ENCODE data around the gene OGG1.
"Not testable (repeated sequence)": the region's sequence is repeated elsewhere in the genome, so short reads cannot be mapped to it uniquely, and the experiment has no call there.

The OGG1 gene

GRCh38 chr3:9762871-9763270 lies 13.1 kb downstream of the OGG1 start:
- DNase-seq (ENCODE audit: low read depth, low spot score) = no peak

GRCh38 chr3:9765865-9766264 lies 16.1 kb downstream of the OGG1 start:
- DNase-seq (ENCODE audit: low read depth, low spot score) = peak; percentile 52

- DNase-seq (ENCODE audit: low read depth, low spot score) = no peak
Observed at GRCh38 chr3:9767418-9767817, 17.7 kb downstream of the OGG1 start.

DNA sequence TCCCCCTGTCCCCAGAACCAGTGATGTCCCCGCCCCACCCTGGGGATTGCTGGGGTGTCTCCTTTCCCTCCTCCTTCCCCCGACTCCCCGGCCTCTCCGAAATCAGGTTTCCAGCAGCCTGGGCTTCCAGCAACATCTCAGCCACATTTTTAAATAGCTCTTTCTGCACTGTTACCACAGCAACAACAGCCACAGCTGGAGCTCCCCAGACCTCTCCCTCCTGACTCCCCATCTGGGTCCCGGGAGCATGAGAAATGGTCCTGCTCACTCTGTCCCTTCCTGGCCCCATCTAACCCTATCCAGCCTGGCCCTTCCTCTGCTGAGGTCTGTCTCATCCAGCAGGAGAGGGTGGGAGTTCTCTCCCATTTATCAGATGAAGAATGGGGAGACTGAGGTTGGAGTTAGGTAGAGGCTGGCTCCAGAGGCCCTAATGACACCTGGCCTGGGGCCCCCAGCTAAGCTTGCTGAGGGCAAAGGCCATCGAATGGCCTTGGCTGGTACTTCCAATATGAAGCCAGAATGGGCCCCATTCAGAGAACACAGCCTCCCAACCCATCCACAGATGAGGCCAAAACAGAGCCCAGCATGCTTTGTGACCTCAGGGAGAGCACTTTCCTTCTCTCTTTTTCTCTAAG lies 18.5 kb downstream of the OGG1 start:
- no peak for DNase-seq (ENCODE audit: low read depth, low spot score)

DNA sequence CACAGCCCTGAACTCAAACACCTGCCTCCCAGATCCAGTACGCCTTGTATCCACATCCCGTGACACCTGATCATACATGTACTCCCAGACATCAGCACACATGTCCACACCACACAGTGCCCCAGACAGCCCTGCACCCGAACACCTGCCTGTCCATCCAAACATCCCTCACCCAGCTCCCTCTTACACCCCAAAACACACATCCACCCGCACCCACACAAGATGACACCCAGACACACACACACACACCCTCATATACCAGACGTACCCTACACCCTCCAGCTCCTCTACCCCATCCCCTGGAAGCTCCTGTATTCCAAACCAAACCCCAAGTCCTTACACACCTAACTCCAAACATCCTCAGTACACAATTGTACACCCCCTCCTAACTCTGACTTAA lies 19.3 kb downstream of the OGG1 start:
- no peak for DNase-seq (ENCODE audit: low read depth, low spot score)

GRCh38 chr3:9769426-9770275 lies 19.9 kb downstream of the OGG1 start, which contains the start of gene CAMK1:
TSS of gene CAMK1 (minus strand) at chr3:9769947. CDS start at chr3:9767749, 2,198 bp downstream.
- peak; percentile 73 for DNase-seq (ENCODE audit: low read depth, low spot score)

DNA sequence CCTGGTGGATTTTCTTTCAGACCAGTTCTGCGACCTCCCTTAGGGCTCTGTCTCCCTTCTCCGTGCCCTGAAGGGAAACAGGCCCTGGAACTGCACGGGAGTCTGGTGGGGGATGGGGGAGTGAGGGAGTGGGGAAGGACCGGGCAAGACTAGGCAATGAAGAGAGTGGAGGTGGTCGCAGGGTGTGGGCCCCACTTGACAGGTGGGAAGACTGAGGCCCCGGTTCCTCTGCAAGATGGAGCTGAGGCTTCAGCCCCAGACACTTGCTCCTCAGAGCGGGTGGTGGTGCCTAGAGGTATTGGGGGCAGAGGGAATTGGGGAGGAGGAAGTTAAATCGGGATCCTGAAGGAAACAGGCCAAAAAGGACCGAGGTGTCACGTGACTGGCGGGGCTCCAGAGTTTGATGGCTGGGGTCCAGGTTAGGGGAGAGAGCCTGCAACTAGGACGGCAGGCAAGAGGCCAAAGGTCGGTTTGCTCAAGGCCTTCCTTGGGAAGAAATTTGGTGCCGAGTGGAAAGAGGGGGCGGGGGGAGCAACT lies 20.6 kb downstream of the OGG1 start:
- no peak for DNase-seq (ENCODE audit: low read depth, low spot score)

- DNase-seq (ENCODE audit: low read depth, low spot score) = not testable (repeated sequence)
Observed at GRCh38 chr3:9771007-9771406, 21.3 kb downstream of the OGG1 start.

GRCh38 chr3:9776896-9777693 lies 27.3 kb downstream of the OGG1 start:
- no peak for DNase-seq (ENCODE audit: low read depth, low spot score)

DNA sequence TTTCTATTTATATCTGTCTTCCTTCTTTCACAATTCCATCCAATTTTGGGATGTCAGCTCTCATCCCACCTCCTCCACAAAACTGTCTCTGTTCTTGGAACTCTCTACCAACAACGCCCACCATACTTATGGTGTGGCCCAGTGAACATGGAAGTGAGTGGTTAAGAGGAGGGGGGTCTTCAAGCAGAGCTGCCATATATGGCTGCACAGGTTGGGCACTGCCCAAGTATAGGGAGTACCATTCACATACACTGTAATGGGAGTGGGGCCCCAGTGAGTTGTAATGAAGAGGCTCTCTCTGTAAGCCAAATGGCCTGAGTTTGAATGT lies 27.9 kb downstream of the OGG1 start:
- DNase-seq (ENCODE audit: low read depth, low spot score) = no peak

DNA sequence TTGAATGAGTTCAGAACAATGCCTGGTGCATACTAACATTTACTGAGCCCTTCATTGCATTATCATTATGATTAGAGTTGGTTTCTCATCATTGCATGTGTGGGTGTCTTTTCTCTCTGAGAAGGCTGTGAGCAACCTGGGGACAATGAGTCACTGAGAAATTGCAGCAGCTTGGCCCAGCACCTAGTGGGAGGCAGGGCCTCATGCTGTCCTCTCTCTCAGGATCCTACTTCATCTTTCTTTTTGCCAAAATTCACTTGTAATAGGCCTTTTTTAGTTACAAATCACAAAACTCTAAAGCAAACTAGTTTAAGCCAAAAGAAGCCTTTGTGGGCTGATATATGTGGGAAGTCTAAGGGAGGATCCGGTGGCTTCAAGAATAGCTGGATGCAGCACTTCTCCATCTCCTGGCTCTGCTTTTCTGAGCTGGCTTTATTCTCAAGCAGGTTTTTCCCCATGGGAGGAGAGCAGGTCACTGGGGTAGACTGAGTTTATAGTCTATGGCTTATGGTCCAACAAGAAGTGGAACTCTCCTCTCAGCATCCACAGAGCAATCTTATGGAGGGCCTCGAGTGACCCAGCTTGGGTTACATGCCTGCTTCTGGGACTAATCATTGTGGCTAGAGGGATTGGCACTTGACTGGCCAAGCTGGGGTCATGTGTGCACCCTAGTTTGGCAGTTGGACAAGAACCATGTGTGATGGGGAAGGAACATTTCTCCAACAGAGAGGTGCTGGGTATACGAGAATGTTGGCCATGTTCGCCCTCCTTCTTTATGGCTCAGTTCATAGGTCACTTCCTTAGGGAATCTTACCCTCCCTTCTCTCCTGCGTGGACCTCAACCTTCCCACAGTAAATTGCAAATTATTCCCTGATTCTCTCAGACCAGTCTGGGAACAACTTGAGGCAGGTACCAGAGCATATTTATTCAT lies 28.7 kb downstream of the OGG1 start:
- DNase-seq (ENCODE audit: low read depth, low spot score) = no peak

- no peak for DNase-seq (ENCODE audit: low read depth, low spot score)
Observed at GRCh38 chr3:9779075-9779593, 29.4 kb downstream of the OGG1 start.

- no peak for DNase-seq (ENCODE audit: low read depth, low spot score)
Observed at GRCh38 chr3:9779721-9780457, 30.1 kb downstream of the OGG1 start.

- DNase-seq (ENCODE audit: low read depth, low spot score) = no peak
Observed at GRCh38 chr3:9780458-9780812, 30.7 kb downstream of the OGG1 start.

DNA sequence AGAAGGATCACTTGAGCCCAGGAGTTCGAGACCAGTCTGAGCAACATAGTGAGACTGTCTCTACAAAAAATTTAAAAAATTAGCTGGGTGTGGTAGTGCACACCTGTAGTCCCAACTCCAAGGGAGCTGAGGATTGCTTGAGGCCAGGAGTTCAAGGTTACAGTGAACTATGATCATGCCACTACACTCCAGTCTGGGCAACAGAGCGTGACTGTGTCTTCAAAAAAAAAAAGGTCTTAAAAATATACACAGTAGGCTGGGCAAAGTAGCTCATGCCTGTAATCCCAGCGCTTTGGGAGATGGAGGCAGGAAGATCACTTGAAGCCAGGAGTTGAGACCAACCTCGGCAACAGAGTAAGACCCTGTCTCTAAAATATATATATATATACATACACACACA lies 31.2 kb downstream of the OGG1 start:
- no peak for DNase-seq (ENCODE audit: low read depth, low spot score)

DNA sequence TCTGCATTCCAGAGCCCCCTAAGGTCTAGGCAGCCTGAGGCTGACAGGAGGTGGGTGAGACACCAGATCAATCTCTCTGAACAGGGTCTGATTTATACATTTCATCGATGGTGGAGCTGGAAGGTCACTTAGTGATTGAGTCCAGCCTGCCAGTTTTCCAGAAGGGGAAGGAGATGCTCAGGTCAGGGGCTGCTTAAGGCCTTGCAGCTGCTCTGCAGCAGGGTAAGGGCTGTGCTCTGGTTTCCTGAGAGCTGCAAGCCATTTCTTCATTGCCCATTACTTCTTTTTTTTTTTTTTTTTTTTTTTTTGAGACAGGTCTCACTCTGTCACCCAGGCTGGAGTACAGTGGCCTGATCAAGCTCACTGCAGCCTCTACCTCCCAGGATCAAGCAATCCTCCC lies 31.8 kb downstream of the OGG1 start:
- DNase-seq (ENCODE audit: low read depth, low spot score) = no peak

DNA sequence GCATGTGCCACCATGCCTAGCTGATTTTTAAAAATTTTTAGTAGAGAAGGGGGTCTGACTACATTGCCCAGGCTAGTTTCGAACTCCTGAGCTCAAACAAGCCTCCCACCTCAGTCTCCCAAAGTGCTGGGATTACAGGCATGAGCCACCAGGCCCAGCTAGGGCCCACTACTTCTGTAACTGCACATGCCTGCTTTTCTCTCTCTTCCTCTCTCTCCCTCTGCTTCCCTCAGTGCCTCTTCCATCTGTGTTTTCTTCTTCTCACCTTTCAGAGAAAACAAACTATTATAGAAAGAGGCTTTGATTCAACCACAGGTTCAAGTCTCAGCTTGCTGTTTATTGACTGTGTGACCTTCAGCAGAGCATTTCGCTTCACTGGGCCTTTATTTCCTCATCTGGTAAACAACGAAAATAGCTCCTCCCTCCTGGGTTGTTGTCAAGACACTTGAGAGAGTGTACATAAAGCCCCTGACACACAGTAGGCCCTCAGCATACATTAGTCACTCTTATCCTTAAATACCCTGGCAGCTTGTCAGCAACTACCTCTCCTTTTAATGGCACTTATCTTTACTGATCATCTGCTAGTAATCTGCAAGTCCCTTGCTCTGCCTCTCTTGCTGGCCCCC lies 32.3 kb downstream of the OGG1 start:
- DNase-seq (ENCODE audit: low read depth, low spot score) = no peak

DNA sequence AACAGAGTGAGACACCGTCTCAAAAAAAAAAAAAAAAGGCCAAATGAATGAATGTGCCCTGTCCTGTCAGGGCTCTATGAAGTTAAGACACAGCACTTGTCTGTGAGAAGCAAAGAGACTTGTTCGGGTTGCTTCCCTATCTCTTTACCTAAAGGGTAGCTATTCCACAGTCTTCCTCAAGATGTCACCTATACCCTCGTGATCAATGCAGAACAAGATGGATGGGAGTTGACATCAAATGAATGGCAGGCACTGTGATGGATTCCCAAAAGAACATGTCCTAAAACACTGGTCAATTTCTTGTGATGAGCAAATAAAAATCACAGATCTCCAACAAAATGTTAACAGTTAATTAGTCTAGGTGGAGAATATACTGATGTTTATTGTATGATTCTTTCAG lies 33.0 kb downstream of the OGG1 start:
- DNase-seq (ENCODE audit: low read depth, low spot score) = no peak

DNA sequence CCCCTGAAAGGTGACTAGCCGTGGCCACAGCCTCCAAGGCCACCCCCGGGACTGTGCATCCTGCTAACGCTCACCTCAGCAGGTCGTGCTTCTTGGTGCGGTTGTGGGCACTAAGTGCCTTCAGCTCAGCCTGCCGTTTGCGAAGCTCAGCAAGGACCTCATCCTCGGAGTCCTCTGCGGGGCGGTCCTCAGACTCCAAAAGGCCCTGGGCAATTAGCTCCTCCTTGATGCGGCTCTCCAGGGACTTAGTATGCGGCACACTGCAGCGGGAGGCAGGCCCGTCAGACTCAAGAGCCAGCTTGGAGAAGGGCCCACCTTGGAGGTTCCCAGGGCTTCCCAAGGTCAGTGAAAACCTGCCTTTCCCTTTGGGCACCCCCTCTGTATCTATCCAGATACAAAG lies 34.2 kb downstream of the OGG1 start:
- DNase-seq (ENCODE audit: low read depth, low spot score) = peak; percentile 37

DNA sequence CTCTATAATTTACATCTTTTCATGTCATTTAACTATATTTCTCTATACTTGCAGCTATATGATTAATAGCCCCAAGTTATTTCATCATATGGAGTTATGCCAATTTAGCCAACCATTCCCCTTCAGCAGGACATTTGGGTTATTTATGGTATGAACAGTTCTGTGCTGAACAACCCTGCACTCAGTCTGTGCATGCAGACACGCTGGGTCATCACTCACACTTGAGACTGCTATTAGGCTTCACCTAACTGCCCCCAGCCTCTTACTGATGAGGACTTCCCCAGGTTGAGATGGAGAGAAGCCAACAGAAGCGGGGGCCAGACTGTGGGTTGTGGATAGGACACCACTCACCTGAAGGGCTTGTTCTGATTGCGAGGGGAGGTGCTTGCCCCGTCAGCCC lies 35.2 kb downstream of the OGG1 start:
- DNase-seq (ENCODE audit: low read depth, low spot score) = no peak

Measured in ELF-1 (cell line).